ENCODE results near the gene KY.

DNA sequence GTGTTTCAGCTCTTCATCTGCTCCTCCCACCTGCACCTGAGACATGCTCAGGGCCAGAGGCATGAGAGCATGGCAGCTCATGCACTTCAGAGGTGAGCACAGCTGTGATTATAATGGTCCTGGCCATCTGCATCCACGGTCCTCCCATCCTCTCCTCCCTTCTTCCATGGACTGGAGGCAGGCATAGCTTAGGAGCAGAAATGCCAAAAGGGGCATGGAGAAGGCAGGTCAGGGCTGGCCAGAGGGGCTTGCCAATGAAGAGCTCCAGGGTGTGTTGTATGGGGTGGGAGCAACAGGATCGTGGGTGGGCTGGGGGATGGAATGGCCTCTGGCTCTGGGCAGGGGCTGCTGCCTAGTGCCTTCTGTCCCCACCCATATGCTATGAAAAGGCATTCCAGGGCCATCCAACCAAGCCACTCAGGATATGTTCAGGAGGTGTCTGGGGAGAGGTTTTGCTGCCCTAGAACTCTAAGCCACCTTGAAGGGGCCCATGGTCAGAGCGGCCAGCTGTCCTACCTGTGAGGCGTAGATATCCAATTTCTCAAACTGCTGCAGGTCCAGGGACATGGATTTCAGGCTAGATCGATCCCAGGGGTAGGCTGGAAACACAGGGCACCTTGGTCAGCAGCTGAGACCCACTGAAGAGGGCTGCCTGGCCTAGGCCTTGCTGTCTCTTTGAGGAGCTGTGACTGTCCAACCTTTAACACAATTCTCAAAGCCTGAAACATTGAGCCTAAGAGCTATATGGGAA is 26.1 kb downstream of the KY start:
- TF ChIP-seq, protein P1, sequence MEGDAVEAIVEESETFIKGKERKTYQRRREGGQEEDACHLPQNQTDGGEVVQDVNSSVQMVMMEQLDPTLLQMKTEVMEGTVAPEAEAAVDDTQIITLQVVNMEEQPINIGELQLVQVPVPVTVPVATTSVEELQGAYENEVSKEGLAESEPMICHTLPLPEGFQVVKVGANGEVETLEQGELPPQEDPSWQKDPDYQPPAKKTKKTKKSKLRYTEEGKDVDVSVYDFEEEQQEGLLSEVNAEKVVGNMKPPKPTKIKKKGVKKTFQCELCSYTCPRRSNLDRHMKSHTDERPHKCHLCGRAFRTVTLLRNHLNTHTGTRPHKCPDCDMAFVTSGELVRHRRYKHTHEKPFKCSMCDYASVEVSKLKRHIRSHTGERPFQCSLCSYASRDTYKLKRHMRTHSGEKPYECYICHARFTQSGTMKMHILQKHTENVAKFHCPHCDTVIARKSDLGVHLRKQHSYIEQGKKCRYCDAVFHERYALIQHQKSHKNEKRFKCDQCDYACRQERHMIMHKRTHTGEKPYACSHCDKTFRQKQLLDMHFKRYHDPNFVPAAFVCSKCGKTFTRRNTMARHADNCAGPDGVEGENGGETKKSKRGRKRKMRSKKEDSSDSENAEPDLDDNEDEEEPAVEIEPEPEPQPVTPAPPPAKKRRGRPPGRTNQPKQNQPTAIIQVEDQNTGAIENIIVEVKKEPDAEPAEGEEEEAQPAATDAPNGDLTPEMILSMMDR (IDR thresholded peaks at IDR 0.05) = no peak
- no peak for TF ChIP-seq POLR2A (IDR thresholded peaks at IDR 0.05)
